HL-60 (cell line): ENCODE data around the gene SRGAP2C.
"Not testable (repeated sequence)": the region's sequence is repeated elsewhere in the genome, so short reads cannot be mapped to it uniquely, and the experiment has no call there.

Source experiments
- DNase-seq, 2 experiments: peaks; one replicate each; pipeline ENCODE4 v3.0.0-alpha.2; 2010 to 2020; ENCODE audit warnings: low read depth in 1 of 2, low spot score in 1 of 2
- H3K27ac ChIP-seq: fragments of 250-450 bp; sonication (Bioruptor Pico); replicated peaks from 2 replicates; pipeline ENCODE4 v1.5.1; 2020; ENCODE audit warnings: mild to moderate bottlenecking, moderate library complexity
- H3K27me3 ChIP-seq: fragments of 250-450 bp; sonication (Bioruptor Pico); 2 replicates; pipeline ENCODE4 v1.5.1; 2021; ENCODE audit warnings: mild to moderate bottlenecking, moderate library complexity; ENCODE audit not compliant: insufficient read depth, poor library complexity, severe bottlenecking
- H3K4me3 ChIP-seq: replicated peaks from 2 replicates; pipeline ENCODE4 v1.5.1; 2011; ENCODE audit warnings: mild to moderate bottlenecking, control low read depth, low read length; ENCODE audit not compliant: insufficient read depth
- GABPA ChIP-seq: IDR thresholded peaks from 2 replicates; pipeline ENCODE4 v1.6.1; 2012; ENCODE audit warnings: low read depth
- POLR2AphosphoS5 ChIP-seq: IDR thresholded peaks from 2 replicates; pipeline ENCODE4 v1.6.1; 2012; ENCODE audit warnings: low read depth
- SPI1 ChIP-seq: IDR thresholded peaks from 2 replicates; pipeline ENCODE4 v1.6.1; 2012; ENCODE audit warnings: low read depth, mild to moderate bottlenecking, borderline replicate concordance
- TF ChIP-seq, protein P1 (sequence below): IDR thresholded peaks from 2 replicates; pipeline ENCODE4 v1.6.1; 2012; ENCODE audit warnings: low read depth; ENCODE audit not compliant: insufficient replicate concordance
- TF ChIP-seq, protein P2 (sequence below): IDR thresholded peaks from one replicate; pipeline ENCODE4 v1.5.1; 2011; ENCODE audit warnings: low read length, control low read depth, inconsistent platforms; ENCODE audit not compliant: insufficient read depth

SRGAP2C gene

DNA sequence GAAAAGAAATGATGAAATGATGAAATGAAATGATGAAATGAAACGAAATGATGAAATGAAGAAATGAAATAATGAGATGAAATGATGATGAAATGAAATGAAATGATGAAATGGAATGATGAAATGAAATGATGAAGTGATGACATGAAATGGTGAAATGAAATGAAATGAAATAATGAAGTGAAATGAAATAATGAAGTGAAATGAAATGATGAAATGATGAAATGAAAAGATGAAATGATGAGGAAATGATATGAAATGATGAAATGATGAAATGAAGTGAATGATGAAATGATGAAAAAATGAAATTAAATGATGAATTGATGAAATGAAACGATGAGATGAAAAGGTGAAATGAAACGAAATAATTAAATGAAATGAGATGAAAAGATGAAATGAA is 215.3 kb downstream of the SRGAP2C start:
- not testable (repeated sequence) for H3K27ac ChIP-seq, DNase-seq, H3K27me3 ChIP-seq, H3K4me3 ChIP-seq

DNA sequence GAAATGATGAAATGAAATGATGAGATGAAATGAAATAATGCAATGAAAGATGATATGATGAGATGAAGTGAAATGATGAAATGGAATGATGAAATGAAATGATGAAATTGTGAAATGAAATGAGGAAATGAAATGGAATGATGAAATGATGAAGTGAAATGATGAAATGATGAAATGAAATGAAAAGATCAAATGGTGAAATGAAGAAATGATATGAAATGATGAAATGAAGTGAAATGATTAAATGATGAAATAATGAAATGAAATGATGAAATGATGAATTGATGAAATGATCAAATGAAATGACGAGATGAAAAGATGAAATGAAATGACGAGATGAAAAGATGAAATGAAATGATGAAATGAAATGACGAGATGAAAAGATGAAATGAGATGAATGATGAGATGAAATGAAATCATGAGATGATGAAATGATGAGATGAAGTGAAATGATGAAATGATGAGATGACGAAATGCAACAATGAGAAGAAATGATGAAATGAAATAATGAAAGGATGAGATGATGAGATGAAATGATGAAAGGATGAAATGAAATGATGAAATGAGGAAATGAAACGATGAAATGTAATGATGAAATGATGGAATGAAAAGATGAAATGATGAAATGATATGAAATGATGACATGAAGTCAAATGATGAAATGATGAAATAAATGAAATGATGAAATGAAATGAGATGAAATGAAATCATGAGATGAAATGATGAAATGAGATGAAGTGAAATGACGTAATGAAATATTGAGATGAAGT is 216.0 kb downstream of the SRGAP2C start:
- not testable (repeated sequence) for H3K27ac ChIP-seq, H3K4me3 ChIP-seq, H3K27me3 ChIP-seq, DNase-seq

DNA sequence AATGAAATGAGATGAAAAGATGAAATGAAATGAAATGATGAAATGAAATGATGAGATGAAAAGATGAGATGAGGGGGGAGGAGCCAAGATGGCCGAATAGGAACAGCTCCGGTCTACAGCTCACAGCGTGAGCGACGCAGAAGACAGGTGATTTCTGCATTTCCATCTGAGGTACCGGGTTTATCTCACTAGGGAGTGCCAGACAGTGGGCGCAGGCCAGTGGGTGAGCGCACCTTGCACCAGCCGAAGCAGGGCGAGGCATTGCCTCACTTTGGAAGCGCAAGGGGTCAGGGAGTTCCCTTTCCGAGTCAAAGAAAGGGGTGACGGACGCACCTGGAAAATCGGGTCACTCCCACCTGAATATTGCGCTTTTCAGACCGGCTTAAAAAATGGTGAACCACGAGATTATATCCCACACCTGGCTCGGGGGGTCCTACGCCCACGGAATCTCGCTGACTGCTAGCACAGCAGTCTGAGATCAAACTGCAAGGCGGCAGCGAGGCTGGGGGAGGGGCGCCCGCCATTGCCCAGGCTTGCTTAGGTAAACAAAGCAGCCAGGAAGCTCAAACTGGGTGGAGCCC is 216.7 kb downstream of the SRGAP2C start:
- not testable (repeated sequence) for H3K27ac ChIP-seq, H3K4me3 ChIP-seq, DNase-seq, H3K27me3 ChIP-seq

DNA sequence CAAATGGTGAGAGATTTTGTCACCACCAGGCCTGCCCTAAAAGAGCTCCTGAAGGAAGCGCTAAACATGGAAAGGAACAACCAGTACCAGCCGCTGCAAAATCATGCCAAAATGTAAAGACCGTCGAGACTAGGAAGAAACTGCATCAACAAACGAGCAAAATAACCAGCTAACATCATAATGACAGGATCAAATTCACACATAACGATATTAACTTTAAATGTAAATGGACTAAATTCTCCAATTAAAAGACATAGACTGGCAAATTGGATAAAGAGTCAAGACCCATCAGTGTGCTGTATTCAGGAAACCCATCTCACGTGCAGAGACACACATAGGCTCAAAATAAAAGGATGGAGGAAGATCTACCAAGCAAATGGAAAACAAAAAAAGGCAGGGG is 218.5 kb downstream of the SRGAP2C start:
- H3K4me3 ChIP-seq, H3K27me3 ChIP-seq, H3K27ac ChIP-seq, DNase-seq: not testable (repeated sequence)

DNA sequence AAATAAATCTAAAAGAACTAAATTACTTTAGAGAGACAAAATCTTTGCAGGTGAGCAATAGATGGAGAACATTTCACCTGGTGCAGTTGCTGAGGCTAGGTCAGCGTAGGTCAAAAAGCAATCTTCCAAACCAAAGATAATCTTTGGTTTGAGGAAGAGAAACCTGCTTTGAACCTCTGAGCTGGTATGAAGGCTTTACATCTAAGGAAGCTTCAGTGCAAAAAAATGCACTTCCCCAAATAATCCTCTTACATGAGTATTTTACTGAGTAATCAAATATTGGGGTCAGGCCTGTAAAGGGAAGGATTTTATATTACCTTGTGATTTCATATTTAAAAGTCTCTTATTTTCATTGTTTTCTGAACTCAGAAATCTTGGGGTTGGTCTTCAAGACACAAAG is 223.6 kb downstream of the SRGAP2C start:
- Histone ChIP-seq H3K27ac (no peak overlapping the region), H3K27me3 (no peaks in the 10 kb centered on the region), H3K4me3 (no peak overlapping the region)
- DNase-seq = peak in 1 of 2 experiments; percentile 10
- peak; percentile 83; the same call in 1 of the 2 replicates for TF ChIP-seq SPI1
- TF ChIP-seq, protein P1, sequence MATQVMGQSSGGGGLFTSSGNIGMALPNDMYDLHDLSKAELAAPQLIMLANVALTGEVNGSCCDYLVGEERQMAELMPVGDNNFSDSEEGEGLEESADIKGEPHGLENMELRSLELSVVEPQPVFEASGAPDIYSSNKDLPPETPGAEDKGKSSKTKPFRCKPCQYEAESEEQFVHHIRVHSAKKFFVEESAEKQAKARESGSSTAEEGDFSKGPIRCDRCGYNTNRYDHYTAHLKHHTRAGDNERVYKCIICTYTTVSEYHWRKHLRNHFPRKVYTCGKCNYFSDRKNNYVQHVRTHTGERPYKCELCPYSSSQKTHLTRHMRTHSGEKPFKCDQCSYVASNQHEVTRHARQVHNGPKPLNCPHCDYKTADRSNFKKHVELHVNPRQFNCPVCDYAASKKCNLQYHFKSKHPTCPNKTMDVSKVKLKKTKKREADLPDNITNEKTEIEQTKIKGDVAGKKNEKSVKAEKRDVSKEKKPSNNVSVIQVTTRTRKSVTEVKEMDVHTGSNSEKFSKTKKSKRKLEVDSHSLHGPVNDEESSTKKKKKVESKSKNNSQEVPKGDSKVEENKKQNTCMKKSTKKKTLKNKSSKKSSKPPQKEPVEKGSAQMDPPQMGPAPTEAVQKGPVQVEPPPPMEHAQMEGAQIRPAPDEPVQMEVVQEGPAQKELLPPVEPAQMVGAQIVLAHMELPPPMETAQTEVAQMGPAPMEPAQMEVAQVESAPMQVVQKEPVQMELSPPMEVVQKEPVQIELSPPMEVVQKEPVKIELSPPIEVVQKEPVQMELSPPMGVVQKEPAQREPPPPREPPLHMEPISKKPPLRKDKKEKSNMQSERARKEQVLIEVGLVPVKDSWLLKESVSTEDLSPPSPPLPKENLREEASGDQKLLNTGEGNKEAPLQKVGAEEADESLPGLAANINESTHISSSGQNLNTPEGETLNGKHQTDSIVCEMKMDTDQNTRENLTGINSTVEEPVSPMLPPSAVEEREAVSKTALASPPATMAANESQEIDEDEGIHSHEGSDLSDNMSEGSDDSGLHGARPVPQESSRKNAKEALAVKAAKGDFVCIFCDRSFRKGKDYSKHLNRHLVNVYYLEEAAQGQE = no peak

DNA sequence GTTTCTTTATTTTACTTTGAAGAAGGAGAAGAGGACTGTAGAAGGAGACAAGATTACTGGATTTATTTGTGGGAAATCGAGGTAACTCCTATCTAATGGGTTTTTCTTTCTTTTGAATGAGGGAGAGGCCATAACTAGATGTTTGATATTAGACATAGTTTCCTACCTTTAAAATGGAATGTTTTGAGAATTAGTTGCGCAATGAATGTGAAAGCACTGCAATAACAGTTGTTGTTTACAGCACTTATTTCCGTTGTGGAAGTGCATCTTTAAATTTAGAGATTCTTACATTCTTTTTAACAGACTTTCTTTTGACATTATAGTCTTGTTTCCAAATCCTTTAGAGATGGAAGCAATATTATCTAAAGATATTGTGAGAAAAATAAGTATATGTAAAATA is 229.0 kb downstream of the SRGAP2C start:
- peak in 1 of 2 experiments; percentile 28 for DNase-seq
- Histone ChIP-seq H3K4me3 (no peak overlapping the region), H3K27ac (no peak overlapping the region), H3K27me3 (no peaks in the 10 kb centered on the region)
- TF ChIP-seq, protein P1 = no peak

DNA sequence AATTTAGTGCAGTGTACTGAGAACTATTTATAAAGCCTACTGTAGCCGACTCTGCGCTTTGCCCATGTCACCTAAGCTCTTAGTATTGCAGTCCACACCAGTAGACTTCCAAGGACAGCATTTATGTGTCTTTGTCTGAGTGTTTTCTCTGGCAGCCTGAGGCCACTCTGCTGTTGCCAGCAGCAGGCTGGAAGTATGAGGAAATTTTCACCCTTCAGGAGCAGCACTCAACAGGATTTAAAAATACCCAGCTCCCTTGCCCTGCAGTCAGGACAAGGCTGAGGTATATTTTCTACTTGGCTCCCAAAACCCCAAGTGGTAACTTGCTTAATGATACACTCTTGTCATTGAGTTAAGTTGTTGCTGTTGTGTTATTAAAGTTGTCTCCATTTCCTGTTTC is 230.1 kb downstream of the SRGAP2C start:
- no peak for DNase-seq
- H3K4me3 ChIP-seq = no peak overlapping the region

More for the DNA sequence above, 230.1 kb downstream of the SRGAP2C start:
- no peaks in the 10 kb centered on the region for H3K27me3 ChIP-seq
- TF ChIP-seq SPI1 = no peak
- no peak for TF ChIP-seq GABPA
- TF ChIP-seq, protein P1 = no peak
- TF ChIP-seq, protein P2, sequence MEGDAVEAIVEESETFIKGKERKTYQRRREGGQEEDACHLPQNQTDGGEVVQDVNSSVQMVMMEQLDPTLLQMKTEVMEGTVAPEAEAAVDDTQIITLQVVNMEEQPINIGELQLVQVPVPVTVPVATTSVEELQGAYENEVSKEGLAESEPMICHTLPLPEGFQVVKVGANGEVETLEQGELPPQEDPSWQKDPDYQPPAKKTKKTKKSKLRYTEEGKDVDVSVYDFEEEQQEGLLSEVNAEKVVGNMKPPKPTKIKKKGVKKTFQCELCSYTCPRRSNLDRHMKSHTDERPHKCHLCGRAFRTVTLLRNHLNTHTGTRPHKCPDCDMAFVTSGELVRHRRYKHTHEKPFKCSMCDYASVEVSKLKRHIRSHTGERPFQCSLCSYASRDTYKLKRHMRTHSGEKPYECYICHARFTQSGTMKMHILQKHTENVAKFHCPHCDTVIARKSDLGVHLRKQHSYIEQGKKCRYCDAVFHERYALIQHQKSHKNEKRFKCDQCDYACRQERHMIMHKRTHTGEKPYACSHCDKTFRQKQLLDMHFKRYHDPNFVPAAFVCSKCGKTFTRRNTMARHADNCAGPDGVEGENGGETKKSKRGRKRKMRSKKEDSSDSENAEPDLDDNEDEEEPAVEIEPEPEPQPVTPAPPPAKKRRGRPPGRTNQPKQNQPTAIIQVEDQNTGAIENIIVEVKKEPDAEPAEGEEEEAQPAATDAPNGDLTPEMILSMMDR = no peak
- no peak for TF ChIP-seq POLR2AphosphoS5
- H3K27ac ChIP-seq = no peak overlapping the region
